Measurements from ENCODE around the gene UQCRH.
"Not testable (repeated sequence)": the region's sequence is repeated elsewhere in the genome, so short reads cannot be mapped to it uniquely, and the experiment has no call there.

The UQCRH gene

GRCh38 chr1:46333300-46334029 lies 30.0 kb downstream of the UQCRH start:
- H3K4me3 ChIP-seq (ENCODE audit: insufficient read depth, low read length, poor library complexity, severe bottlenecking), result no peak overlapping the region
- no peaks in the 10 kb centered on the region for H3K27me3 ChIP-seq (ENCODE audit: low read length)
- no peaks in the 10 kb centered on the region for H4K20me1 ChIP-seq (ENCODE audit: low read depth, low read length)
- H3K79me2 ChIP-seq (ENCODE audit: insufficient read depth, low read length), result peaks cover 6% of the 10 kb centered on the region; the same call in 1 of the 2 replicates
- no peaks in the 10 kb centered on the region for H3K9me3 ChIP-seq (ENCODE audit: insufficient read depth, low read length)
- peaks cover 28% of the 10 kb centered on the region for H3F3A ChIP-seq (ENCODE audit: insufficient read depth)
- H3K36me3 ChIP-seq (ENCODE audit: low read length), result no peaks in the 10 kb centered on the region
- TF ChIP-seq EZH2phosphoT487 (conservative IDR thresholded peaks at IDR 0.05; ENCODE audit: low read length) (no peak), CTCF (IDR thresholded peaks at IDR 0.05; ENCODE audit: insufficient read depth, low read length, poor library complexity, severe bottlenecking) (no peak)
- peak overlapping the region; percentile 16 for H2AFZ ChIP-seq (ENCODE audit: low read depth, low read length, severe bottlenecking)
- H3K9me2 ChIP-seq (replicated peaks; ENCODE audit: insufficient read depth, low read length), result no peaks in the 10 kb centered on the region
- peak overlapping the region; percentile 76 for H3K4me2 ChIP-seq (ENCODE audit: low read depth, low read length, poor library complexity, severe bottlenecking)
- peak overlapping the region; percentile 93 for H3K27ac ChIP-seq (ENCODE audit: low read depth, low read length)
- peak overlapping the region; percentile 68 for H3K9ac ChIP-seq (ENCODE audit: low read length)

GRCh38 chr1:46334030-46334384 lies 30.5 kb downstream of the UQCRH start:
- TF ChIP-seq CTCF (IDR thresholded peaks at IDR 0.05; ENCODE audit: insufficient read depth, low read length, poor library complexity, severe bottlenecking), result no peak
- no peak for TF ChIP-seq EZH2phosphoT487 (conservative IDR thresholded peaks at IDR 0.05; ENCODE audit: low read length)
- H3K4me3 ChIP-seq (ENCODE audit: insufficient read depth, low read length, poor library complexity, severe bottlenecking), result no peak overlapping the region
- H4K20me1 ChIP-seq (ENCODE audit: low read depth, low read length), result no peaks in the 10 kb centered on the region
- H3K9me2 ChIP-seq (replicated peaks; ENCODE audit: insufficient read depth, low read length), result no peaks in the 10 kb centered on the region
- H3K36me3 ChIP-seq (ENCODE audit: low read length), result no peaks in the 10 kb centered on the region
- peaks cover 33% of the 10 kb centered on the region for H3F3A ChIP-seq (ENCODE audit: insufficient read depth)
- no peak overlapping the region for H3K27ac ChIP-seq (ENCODE audit: low read depth, low read length)
- H3K4me2 ChIP-seq (ENCODE audit: low read depth, low read length, poor library complexity, severe bottlenecking), result no peak overlapping the region
- no peaks in the 10 kb centered on the region for H3K9me3 ChIP-seq (ENCODE audit: insufficient read depth, low read length)
- no peak overlapping the region for H3K9ac ChIP-seq (ENCODE audit: low read length)
- peaks cover under 1% of the 10 kb centered on the region; the same call in 1 of the 2 replicates for H3K79me2 ChIP-seq (ENCODE audit: insufficient read depth, low read length)
- H3K27me3 ChIP-seq (ENCODE audit: low read length), result no peaks in the 10 kb centered on the region
- H2AFZ ChIP-seq (ENCODE audit: low read depth, low read length, severe bottlenecking), result no peak overlapping the region

- Histone ChIP-seq H3K9me3 (ENCODE audit: insufficient read depth, low read length) (no peaks in the 10 kb centered on the region), H2AFZ (ENCODE audit: low read depth, low read length, severe bottlenecking) (no peak overlapping the region)
- TF ChIP-seq EZH2phosphoT487 (conservative IDR thresholded peaks at IDR 0.05; ENCODE audit: low read length) (no peak), CTCF (IDR thresholded peaks at IDR 0.05; ENCODE audit: insufficient read depth, low read length, poor library complexity, severe bottlenecking) (no peak)
These were observed 31.6 kb downstream of the UQCRH start for GRCh38 chr1:46335081-46335480.

GRCh38 chr1:46337409-46337808 lies 33.9 kb downstream of the UQCRH start:
- Histone ChIP-seq H3K79me2 (ENCODE audit: insufficient read depth, low read length) (peaks cover 19% of the 10 kb centered on the region), H3F3A (ENCODE audit: insufficient read depth) (peaks cover 16% of the 10 kb centered on the region)
- H3K9me2 ChIP-seq (replicated peaks; ENCODE audit: insufficient read depth, low read length); H2AFZ ChIP-seq (ENCODE audit: low read depth, low read length, severe bottlenecking); H3K4me2 ChIP-seq (ENCODE audit: low read depth, low read length, poor library complexity, severe bottlenecking); H3K27ac ChIP-seq (ENCODE audit: low read depth, low read length); H3K9ac ChIP-seq (ENCODE audit: low read length); H3K36me3 ChIP-seq (ENCODE audit: low read length); H3K27me3 ChIP-seq (ENCODE audit: low read length); H4K20me1 ChIP-seq (ENCODE audit: low read depth, low read length); H3K4me3 ChIP-seq (ENCODE audit: insufficient read depth, low read length, poor library complexity, severe bottlenecking); H3K9me3 ChIP-seq (ENCODE audit: insufficient read depth, low read length): not testable (repeated sequence)

More at GRCh38 chr1:46335081-46335480, 31.6 kb downstream of the UQCRH start:
- Histone ChIP-seq H3K9ac (ENCODE audit: low read length) (no peak overlapping the region), H3K36me3 (ENCODE audit: low read length) (no peaks in the 10 kb centered on the region), H3K27ac (ENCODE audit: low read depth, low read length) (no peak overlapping the region), H4K20me1 (ENCODE audit: low read depth, low read length) (no peaks in the 10 kb centered on the region), H3K9me2 (replicated peaks; ENCODE audit: insufficient read depth, low read length) (no peaks in the 10 kb centered on the region), H3K79me2 (ENCODE audit: insufficient read depth, low read length) (no peaks in the 10 kb centered on the region), H3K4me3 (ENCODE audit: insufficient read depth, low read length, poor library complexity, severe bottlenecking) (no peak overlapping the region), H3K27me3 (ENCODE audit: low read length) (no peaks in the 10 kb centered on the region), H3F3A (ENCODE audit: insufficient read depth) (peaks cover 35% of the 10 kb centered on the region), H3K4me2 (ENCODE audit: low read depth, low read length, poor library complexity, severe bottlenecking) (no peak overlapping the region)
